PC-9 (cell line): ENCODE data around the gene RSPH1.

Experiments
- EZH2 ChIP-seq: fragments of 200-600 bp; sonication (generic); IDR thresholded peaks from 2 replicates; pipeline ENCODE4 v1.8.0; 2017; ENCODE audit warnings: antibody characterized with exemption, low read depth
- TF ChIP-seq, protein P1 (sequence below): fragments of 200-600 bp; sonication (generic); conservative IDR thresholded peaks from 2 replicates; pipeline ENCODE4 v1.6.1; 2017; ENCODE audit warnings: mixed run types, antibody characterized with exemption, mild to moderate bottlenecking, moderate library complexity

DNA sequence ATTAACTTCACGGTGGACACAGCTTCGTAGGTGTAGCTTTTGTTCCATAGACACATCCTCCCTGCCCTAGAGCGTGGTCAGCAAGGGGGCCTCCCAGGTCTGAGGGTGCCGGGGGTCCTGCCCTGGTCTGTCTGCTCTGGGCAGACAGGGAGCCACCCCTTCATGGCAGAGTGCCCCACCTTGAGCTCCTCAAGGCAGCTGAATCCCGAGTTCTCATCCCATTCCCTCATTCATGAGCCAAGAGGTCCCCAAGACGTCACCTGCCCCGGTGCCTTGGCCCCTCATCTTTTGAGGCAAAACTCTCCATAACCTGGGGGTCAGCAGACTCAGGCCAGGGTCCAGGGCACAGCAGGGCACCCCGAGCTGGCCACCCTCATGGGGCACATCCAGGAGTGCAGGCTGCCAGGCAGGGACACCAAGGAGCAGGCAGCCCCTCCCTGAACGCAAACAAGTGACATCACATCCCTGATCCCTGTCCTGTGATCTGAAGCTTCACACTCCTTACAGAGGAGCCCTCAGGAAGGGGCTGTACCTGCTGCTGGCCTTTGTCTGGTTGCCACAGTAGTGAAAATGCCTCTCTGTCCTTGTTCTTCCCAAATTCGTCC is 69.0 kb downstream of the RSPH1 start:
- TF ChIP-seq, protein P1, sequence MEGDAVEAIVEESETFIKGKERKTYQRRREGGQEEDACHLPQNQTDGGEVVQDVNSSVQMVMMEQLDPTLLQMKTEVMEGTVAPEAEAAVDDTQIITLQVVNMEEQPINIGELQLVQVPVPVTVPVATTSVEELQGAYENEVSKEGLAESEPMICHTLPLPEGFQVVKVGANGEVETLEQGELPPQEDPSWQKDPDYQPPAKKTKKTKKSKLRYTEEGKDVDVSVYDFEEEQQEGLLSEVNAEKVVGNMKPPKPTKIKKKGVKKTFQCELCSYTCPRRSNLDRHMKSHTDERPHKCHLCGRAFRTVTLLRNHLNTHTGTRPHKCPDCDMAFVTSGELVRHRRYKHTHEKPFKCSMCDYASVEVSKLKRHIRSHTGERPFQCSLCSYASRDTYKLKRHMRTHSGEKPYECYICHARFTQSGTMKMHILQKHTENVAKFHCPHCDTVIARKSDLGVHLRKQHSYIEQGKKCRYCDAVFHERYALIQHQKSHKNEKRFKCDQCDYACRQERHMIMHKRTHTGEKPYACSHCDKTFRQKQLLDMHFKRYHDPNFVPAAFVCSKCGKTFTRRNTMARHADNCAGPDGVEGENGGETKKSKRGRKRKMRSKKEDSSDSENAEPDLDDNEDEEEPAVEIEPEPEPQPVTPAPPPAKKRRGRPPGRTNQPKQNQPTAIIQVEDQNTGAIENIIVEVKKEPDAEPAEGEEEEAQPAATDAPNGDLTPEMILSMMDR: no peak
- no peak for TF ChIP-seq EZH2
